ENCODE results near the gene SCAND1. TPM values are rescaled to one million over a fixed set of nuclear protein-coding genes. Genes with fewer than 3 reads are reported as not detected.

SCAND1 gene
- total RNA-seq, 1 experiment from 2014 or later: 54.6 TPM

DNA sequence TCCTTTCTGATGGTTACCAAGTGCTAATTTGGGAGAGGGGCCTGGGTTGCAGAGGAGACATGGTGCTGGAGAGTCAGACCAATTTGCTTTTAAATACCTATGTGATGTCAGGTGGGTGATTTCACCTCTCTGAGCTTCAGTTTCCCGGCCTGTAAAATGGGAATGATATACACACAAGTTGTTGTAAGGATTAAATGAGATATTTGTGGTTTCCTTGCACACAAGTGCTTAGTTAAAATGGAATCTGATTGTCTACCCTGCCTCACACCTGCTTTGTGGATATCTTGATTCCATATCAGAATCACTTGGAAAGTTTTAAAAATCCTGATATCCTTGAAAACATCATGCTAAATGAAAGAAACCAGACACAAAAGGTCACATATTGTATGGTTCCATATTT lies 44.5 kb downstream of the SCAND1 start:
- TF ChIP-seq, protein P1, sequence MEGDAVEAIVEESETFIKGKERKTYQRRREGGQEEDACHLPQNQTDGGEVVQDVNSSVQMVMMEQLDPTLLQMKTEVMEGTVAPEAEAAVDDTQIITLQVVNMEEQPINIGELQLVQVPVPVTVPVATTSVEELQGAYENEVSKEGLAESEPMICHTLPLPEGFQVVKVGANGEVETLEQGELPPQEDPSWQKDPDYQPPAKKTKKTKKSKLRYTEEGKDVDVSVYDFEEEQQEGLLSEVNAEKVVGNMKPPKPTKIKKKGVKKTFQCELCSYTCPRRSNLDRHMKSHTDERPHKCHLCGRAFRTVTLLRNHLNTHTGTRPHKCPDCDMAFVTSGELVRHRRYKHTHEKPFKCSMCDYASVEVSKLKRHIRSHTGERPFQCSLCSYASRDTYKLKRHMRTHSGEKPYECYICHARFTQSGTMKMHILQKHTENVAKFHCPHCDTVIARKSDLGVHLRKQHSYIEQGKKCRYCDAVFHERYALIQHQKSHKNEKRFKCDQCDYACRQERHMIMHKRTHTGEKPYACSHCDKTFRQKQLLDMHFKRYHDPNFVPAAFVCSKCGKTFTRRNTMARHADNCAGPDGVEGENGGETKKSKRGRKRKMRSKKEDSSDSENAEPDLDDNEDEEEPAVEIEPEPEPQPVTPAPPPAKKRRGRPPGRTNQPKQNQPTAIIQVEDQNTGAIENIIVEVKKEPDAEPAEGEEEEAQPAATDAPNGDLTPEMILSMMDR (IDR thresholded peaks at IDR 0.05; ENCODE audit: unreplicated experiment): no peak
- BruUV-seq (replicated peaks): no TSS peak
- POLR2A ChIA-PET: interaction anchor here (1.0 to 1.8 kb wide), 3 partner anchors 11 to 167 kb away, joined by 4 to 7 read pairs (median 6); partner anchors contain the start of gene RBM39
- no peak overlapping the region for H3K4me3 Mint-ChIP-seq (ENCODE audit: unreplicated experiment)
- peaks cover 56% of the 10 kb centered on the region for H3K36me3 Mint-ChIP-seq (ENCODE audit: insufficient read depth, unreplicated experiment)
- H3K4me1 Mint-ChIP-seq (ENCODE audit: insufficient read depth, unreplicated experiment): no peaks in the 10 kb centered on the region
- H3K27ac Mint-ChIP-seq (ENCODE audit: low read depth, unreplicated experiment): peak overlapping the region; percentile 35
- no peaks in the 10 kb centered on the region for H3K27me3 Mint-ChIP-seq (ENCODE audit: insufficient read depth, unreplicated experiment)
- no peaks in the 10 kb centered on the region for H3K9me3 Mint-ChIP-seq (ENCODE audit: unreplicated experiment)
- no peak for DNase-seq (ENCODE audit: unreplicated experiment)
- CTCF ChIA-PET: no interaction called here
- intact Hi-C loops (cut with micrococcal nuclease): no loop called here

DNA sequence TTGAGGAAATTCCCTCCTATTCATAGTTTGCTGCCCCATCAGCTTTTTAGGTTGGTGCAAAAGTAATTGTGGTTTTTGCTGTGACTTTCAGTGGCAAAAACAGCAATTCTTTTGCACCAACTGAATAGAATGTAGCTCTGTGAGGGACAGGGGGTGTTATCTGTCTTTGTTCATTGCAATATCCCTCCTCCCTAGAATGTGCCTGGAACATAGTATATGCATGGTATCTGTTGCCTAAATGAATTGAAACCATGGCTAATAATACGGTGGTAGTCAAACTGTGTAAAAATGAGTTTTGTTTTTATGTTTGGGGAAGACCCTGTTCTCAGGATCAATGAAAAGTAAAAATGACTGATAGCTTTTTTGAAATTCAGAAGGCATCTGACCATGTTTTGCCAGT lies 45.1 kb downstream of the SCAND1 start:
- ChIA-PET CTCF (interaction anchor here (0.6 kb wide), 3 partner anchors 8 to 167 kb away, joined by 3 to 5 read pairs (median 3); no protein-coding TSS in a partner anchor), POLR2A (interaction anchor here (0.7 to 1.8 kb wide), 3 partner anchors 44 to 167 kb away, joined by 3 to 7 read pairs (median 6); partner anchors contain the start of genes RBM39 and SCAND1)
- BruUV-seq (replicated peaks): no TSS peak
- Mint-ChIP-seq H3K4me3 (ENCODE audit: unreplicated experiment) (no peak overlapping the region), H3K36me3 (ENCODE audit: insufficient read depth, unreplicated experiment) (peaks cover 53% of the 10 kb centered on the region), H3K27ac (ENCODE audit: low read depth, unreplicated experiment) (no peak overlapping the region), H3K27me3 (ENCODE audit: insufficient read depth, unreplicated experiment) (no peaks in the 10 kb centered on the region), H3K9me3 (ENCODE audit: unreplicated experiment) (no peaks in the 10 kb centered on the region), H3K4me1 (ENCODE audit: insufficient read depth, unreplicated experiment) (no peaks in the 10 kb centered on the region)
- intact Hi-C loops (cut with micrococcal nuclease): no loop called here
- DNase-seq (ENCODE audit: unreplicated experiment): no peak
- TF ChIP-seq, protein P1 (IDR thresholded peaks at IDR 0.05; ENCODE audit: unreplicated experiment): no peak

DNA sequence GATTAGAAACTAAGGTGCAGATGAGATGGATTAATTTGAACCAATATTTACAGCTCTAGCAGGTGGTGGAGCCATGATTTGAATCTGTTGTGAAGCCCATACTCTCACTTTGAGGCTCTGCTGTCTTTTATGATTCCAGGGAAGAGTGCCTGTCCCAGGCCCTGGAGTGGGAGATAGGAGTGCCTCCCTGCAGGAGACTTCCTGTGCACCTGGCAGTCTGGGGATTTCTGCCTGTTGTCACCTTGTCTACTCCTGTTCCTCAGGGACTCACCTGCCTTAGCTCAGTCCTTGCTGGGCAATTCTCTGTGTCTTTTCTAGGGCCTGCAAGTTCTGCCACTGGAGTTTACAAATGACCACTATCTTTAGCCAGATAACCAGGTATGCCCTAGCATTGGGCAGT lies 46.3 kb downstream of the SCAND1 start:
- ChIA-PET CTCF (interaction anchor here (0.7 kb wide), 1 partner anchor 1454 kb away, joined by 3 read pairs; no protein-coding TSS in a partner anchor), POLR2A (interaction anchor here (0.6 to 1.8 kb wide), 3 partner anchors 14 to 406 kb away, joined by 3 to 7 read pairs (median 3); partner anchors contain the start of gene RBM39)
- Mint-ChIP-seq H3K36me3 (ENCODE audit: insufficient read depth, unreplicated experiment) (peaks cover 47% of the 10 kb centered on the region), H3K27ac (ENCODE audit: low read depth, unreplicated experiment) (no peak overlapping the region), H3K27me3 (ENCODE audit: insufficient read depth, unreplicated experiment) (no peaks in the 10 kb centered on the region), H3K4me1 (ENCODE audit: insufficient read depth, unreplicated experiment) (no peaks in the 10 kb centered on the region), H3K4me3 (ENCODE audit: unreplicated experiment) (no peak overlapping the region), H3K9me3 (ENCODE audit: unreplicated experiment) (no peaks in the 10 kb centered on the region)
- intact Hi-C loops (cut with micrococcal nuclease): no loop called here
- no TSS peak for BruUV-seq (replicated peaks)
- no peak for DNase-seq (ENCODE audit: unreplicated experiment)
- TF ChIP-seq, protein P1 (IDR thresholded peaks at IDR 0.05; ENCODE audit: unreplicated experiment): no peak

DNA sequence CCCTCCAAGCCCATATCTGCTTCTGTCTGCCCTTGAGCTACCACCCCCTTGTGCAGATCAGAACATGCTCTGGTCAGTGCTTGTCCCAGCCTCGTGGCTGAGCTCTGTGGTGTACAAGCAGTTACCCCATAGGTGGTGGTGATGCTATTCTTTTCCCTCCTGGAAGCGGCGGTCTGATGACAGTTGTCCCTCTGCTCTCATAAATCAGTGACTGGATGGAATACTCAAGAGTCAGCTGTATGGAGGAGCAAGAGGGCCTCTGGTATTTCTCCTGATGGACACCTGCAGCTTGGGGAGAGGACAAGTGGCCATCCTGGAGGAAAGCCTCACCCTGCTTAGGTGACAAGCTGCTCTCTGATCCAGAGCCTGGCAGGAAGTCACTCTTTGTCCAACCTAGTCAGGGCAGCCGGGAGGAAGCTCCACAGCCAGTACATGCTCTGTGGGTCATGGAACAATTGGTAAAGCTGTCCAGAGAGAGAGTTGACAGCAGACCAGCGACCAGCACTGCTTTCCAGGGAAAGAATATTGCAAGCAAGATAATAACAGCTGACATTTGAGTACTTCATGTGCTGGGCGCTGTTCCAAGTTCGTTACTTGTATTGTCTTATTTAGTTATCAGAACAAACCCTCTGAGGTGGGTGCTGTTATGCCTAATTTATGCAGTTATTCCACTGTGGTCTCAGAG lies 47.1 kb downstream of the SCAND1 start:
- Mint-ChIP-seq H3K36me3 (ENCODE audit: insufficient read depth, unreplicated experiment) (peaks cover 38% of the 10 kb centered on the region), H3K4me3 (ENCODE audit: unreplicated experiment) (no peak overlapping the region), H3K27ac (ENCODE audit: low read depth, unreplicated experiment) (peak overlapping the region; percentile 20), H3K27me3 (ENCODE audit: insufficient read depth, unreplicated experiment) (no peaks in the 10 kb centered on the region), H3K4me1 (ENCODE audit: insufficient read depth, unreplicated experiment) (peaks cover 7% of the 10 kb centered on the region), H3K9me3 (ENCODE audit: unreplicated experiment) (no peaks in the 10 kb centered on the region)
- DNase-seq (ENCODE audit: unreplicated experiment): no peak
- ChIA-PET CTCF (interaction anchor here (1.0 to 1.4 kb wide), 2 partner anchors 23 to 86 kb away, joined by 3 to 4 read pairs; no protein-coding TSS in a partner anchor), POLR2A (interaction anchor here (0.6 to 1.6 kb wide), 4 partner anchors 13 to 406 kb away, joined by 3 read pairs; no protein-coding TSS in a partner anchor)
- intact Hi-C loops (cut with micrococcal nuclease): no loop called here
- TF ChIP-seq, protein P1 (IDR thresholded peaks at IDR 0.05; ENCODE audit: unreplicated experiment): no peak
- BruUV-seq (replicated peaks): no TSS peak

Measured in MCF 10A (cell line).